ENCODE measurements around the gene MYO5B. TPM values are rescaled to one million over a fixed set of nuclear protein-coding genes. Genes with fewer than 3 reads are reported as not detected.

The MYO5B gene
- total and polyA plus RNA-seq, 2 of the 4 experiments (the other 2 are of a cell fraction): 0.24 to 0.54 TPM

DNA sequence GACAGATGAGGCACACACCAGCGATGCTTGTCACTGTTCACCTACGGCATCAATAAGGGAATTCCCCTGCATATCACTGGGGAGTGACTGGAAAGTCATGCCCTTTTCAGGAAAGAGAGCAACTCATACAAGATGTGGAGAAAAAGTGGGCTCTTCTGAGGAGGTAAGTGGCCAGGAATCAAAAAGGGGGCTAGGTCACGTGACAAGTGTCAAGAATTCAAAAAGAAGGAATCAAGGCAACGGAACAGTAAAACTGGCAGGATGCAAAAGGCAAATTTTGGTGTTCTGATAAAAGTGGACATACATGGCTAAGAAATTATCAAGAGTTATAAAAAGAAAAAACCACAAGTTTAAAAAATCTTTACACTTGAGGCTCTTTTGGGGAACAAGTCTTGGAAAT lies 190.9 kb downstream of the MYO5B start:
- Histone ChIP-seq H3K79me1 (ENCODE audit: low read depth in 1 of 2, low read length in 2 of 2) (no peaks in the 10 kb centered on the region), H2AK9ac (replicated peaks; ENCODE audit: low read depth, low read length, poor library complexity) (no peak overlapping the region), H3K4me1 (ENCODE audit: control insufficient read depth, insufficient read depth, low read length) (no peaks in the 10 kb centered on the region), H3K27ac (ENCODE audit: insufficient read depth, low read length) (no peak overlapping the region), H3K9me3 (ENCODE audit: control insufficient read depth, insufficient read depth, low read length) (no peaks in the 10 kb centered on the region), H4K91ac (ENCODE audit: insufficient read depth, low read depth, low read length) (no peak overlapping the region), H2AK5ac (ENCODE audit: low read depth, low read length) (no peak overlapping the region), H3K18ac (ENCODE audit: low read depth, low read length) (no peak overlapping the region), H3K14ac (replicated peaks; ENCODE audit: low read depth, low read length) (no peak overlapping the region), H2AFZ (replicated peaks; ENCODE audit: low read length, poor library complexity) (peak overlapping the region; percentile 15), H2BK5ac (ENCODE audit: low read depth, low read length, poor library complexity, severe bottlenecking) (no peak overlapping the region), H3K4me3 (ENCODE audit: insufficient read depth, low read depth, low read length) (no peak overlapping the region), H2BK20ac (ENCODE audit: low read depth, low read length) (no peak overlapping the region), H3K4ac (ENCODE audit: low read depth, low read length) (no peak overlapping the region), H2BK15ac (ENCODE audit: low read depth, low read length) (no peak overlapping the region), H4K5ac (ENCODE audit: low read depth, low read length) (no peak overlapping the region), H3K4me2 (ENCODE audit: low read depth, low read length) (no peak overlapping the region), H3K9me1 (ENCODE audit: insufficient read depth, low read length) (no peaks in the 10 kb centered on the region), H3K56ac (ENCODE audit: extremely low read depth, insufficient read depth, low read length) (no peak overlapping the region), H4K8ac (ENCODE audit: low read depth in 2 of 2, low read length in 2 of 2) (no peak overlapping the region), H3K23ac (ENCODE audit: low read depth, low read length) (no peak overlapping the region), H3K9ac (ENCODE audit: low read depth, low read length) (no peak overlapping the region), H3K27me3 (ENCODE audit: control insufficient read depth, insufficient read depth, low read length) (peaks cover 10% of the 10 kb centered on the region), H4K20me1 (ENCODE audit: insufficient read depth, low read length) (no peaks in the 10 kb centered on the region), H2BK120ac (ENCODE audit: low read depth, low read length) (no peak overlapping the region), H3K36me3 (ENCODE audit: control insufficient read depth, insufficient read depth, low read length) (no peaks in the 10 kb centered on the region)
- DNase-seq (no peak), ATAC-seq (ENCODE audit: low read depth) (no peak)
- TF ChIP-seq, protein P1, sequence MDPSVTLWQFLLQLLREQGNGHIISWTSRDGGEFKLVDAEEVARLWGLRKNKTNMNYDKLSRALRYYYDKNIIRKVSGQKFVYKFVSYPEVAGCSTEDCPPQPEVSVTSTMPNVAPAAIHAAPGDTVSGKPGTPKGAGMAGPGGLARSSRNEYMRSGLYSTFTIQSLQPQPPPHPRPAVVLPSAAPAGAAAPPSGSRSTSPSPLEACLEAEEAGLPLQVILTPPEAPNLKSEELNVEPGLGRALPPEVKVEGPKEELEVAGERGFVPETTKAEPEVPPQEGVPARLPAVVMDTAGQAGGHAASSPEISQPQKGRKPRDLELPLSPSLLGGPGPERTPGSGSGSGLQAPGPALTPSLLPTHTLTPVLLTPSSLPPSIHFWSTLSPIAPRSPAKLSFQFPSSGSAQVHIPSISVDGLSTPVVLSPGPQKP (IDR thresholded peaks at IDR 0.05; ENCODE audit: borderline replicate concordance, low read depth, low read length): no peak
- no peak for TF ChIP-seq BHLHE40 (IDR thresholded peaks at IDR 0.05; ENCODE audit: low read depth, low read length)
- no peak for TF ChIP-seq CEBPB (IDR thresholded peaks at IDR 0.05; ENCODE audit: low read depth, low read length)
- TF ChIP-seq, protein P2, sequence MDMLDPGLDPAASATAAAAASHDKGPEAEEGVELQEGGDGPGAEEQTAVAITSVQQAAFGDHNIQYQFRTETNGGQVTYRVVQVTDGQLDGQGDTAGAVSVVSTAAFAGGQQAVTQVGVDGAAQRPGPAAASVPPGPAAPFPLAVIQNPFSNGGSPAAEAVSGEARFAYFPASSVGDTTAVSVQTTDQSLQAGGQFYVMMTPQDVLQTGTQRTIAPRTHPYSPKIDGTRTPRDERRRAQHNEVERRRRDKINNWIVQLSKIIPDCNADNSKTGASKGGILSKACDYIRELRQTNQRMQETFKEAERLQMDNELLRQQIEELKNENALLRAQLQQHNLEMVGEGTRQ (IDR thresholded peaks at IDR 0.05; ENCODE audit: low read depth, low read length): no peak; the same call in 1 of the 2 replicates
- TF ChIP-seq NFE2L2 (IDR thresholded peaks at IDR 0.05; ENCODE audit: low read depth, low read length): no peak
- TF ChIP-seq MAFK (IDR thresholded peaks at IDR 0.05; ENCODE audit: low read depth, low read length): no peak
- TF ChIP-seq, protein P3, sequence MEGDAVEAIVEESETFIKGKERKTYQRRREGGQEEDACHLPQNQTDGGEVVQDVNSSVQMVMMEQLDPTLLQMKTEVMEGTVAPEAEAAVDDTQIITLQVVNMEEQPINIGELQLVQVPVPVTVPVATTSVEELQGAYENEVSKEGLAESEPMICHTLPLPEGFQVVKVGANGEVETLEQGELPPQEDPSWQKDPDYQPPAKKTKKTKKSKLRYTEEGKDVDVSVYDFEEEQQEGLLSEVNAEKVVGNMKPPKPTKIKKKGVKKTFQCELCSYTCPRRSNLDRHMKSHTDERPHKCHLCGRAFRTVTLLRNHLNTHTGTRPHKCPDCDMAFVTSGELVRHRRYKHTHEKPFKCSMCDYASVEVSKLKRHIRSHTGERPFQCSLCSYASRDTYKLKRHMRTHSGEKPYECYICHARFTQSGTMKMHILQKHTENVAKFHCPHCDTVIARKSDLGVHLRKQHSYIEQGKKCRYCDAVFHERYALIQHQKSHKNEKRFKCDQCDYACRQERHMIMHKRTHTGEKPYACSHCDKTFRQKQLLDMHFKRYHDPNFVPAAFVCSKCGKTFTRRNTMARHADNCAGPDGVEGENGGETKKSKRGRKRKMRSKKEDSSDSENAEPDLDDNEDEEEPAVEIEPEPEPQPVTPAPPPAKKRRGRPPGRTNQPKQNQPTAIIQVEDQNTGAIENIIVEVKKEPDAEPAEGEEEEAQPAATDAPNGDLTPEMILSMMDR (conservative IDR thresholded peaks at IDR 0.05; ENCODE audit: low read depth, low read length): no peak
- TF ChIP-seq RAD21 (IDR thresholded peaks at IDR 0.05; ENCODE audit: low read length): no peak
- no peak for TF ChIP-seq MXI1 (IDR thresholded peaks at IDR 0.05; ENCODE audit: borderline replicate concordance, low read depth, low read length)
- TF ChIP-seq CHD1 (IDR thresholded peaks at IDR 0.05; ENCODE audit: low read depth, low read length): no peak
- TF ChIP-seq MAZ (IDR thresholded peaks at IDR 0.05; ENCODE audit: borderline replicate concordance, low read depth, low read length): no peak
- TF ChIP-seq SMC3 (IDR thresholded peaks at IDR 0.05; ENCODE audit: low read depth, low read length): no peak
- no peak for TF ChIP-seq RFX5 (IDR thresholded peaks at IDR 0.05; ENCODE audit: low read depth, low read length)
- TF ChIP-seq FOS (IDR thresholded peaks at IDR 0.05; ENCODE audit: low read depth, low read length): no peak
- no peak for TF ChIP-seq POLR2A (IDR thresholded peaks at IDR 0.05; ENCODE audit: low read depth, low read length)
- no peak for TF ChIP-seq RCOR1 (IDR thresholded peaks at IDR 0.05; ENCODE audit: insufficient replicate concordance, low read length)
- intact Hi-C loops (cut with micrococcal nuclease) (no loop called here), in situ Hi-C loops (cut with MboI; ENCODE audit: low sequenced_read_pairs) (no loop called here), dilution Hi-C loops (cut with HindIII; ENCODE audit: low sequenced_read_pairs, unreplicated experiment) (no loop called here)
- POLR2A ChIA-PET (ENCODE audit: unreplicated experiment): no interaction called here
- BruUV-seq (replicated peaks): no TSS peak
- 18% methylated on average over 2 of the region's 4 CpGs; no CpG with 5 or more reads in 1 of the 2 experiments for WGBS, 2 experiments (ENCODE audit: extremely low coverage in 2 of 2, insufficient read length in 1 of 2)
- CTCF ChIA-PET: no interaction called here

Data from IMR-90 (cell line).